Left lung (tissue), 10 donors: ENCODE measurements around the gene RGL1. TPM values are rescaled to one million over a fixed set of nuclear protein-coding genes. Genes with fewer than 3 reads are reported as not detected.
A peak's percentile ranks its signal among the peaks of the same experiment; 100 is the strongest.

Source experiments
- ATAC-seq: fragments of 200-7000 bp; cut with Tn5 transposase; one replicate; pipeline ENCODE4 v1.9.1; 2020; ENCODE audit warnings: moderate library complexity
- DNase-seq, 4 donors: peaks; one replicate each; pipeline ENCODE4 v3.0.0-alpha.2; 2013 to 2020
- H3K27ac ChIP-seq, 2 donors: fragments of 200-600 bp; sonication (generic) in 1 of 2; one replicate each; pipeline versions ENCODE4 v1.5.0 to v1.8.0; 2020 to 2021
- H3K27me3 ChIP-seq, 2 donors: fragments of 200-600 bp; sonication (generic) in 1 of 2; one replicate each; pipeline versions ENCODE4 v1.5.0 to v1.8.0; 2020 to 2021
- H3K36me3 ChIP-seq, 2 donors: fragments of 200-600 bp; sonication (generic) in 1 of 2; one replicate each; pipeline versions ENCODE4 v1.5.0 to v1.8.0; 2020 to 2021
- H3K4me1 ChIP-seq, 2 donors: fragments of 200-600 bp; one replicate each; pipeline ENCODE4 v1.8.0; 2021
- H3K4me3 ChIP-seq, 2 donors: fragments of 200-600 bp; sonication (generic) in 1 of 2; one replicate each; pipeline versions ENCODE4 v1.5.0 to v1.8.0; 2020 to 2021; ENCODE audit warnings: mild to moderate bottlenecking in 1 of 2
- H3K9me3 ChIP-seq, 2 donors: fragments of 200-600 bp; sonication (generic) in 1 of 2; one replicate each; pipeline versions ENCODE4 v1.5.0 to v1.8.0; 2020 to 2021
- intact Hi-C, 2 donors: fragments of 100-400 bp; cut with DNase I; formaldehyde crosslinking; loops; one replicate each; pipeline versions ENCODE4 v1.11.2 to v1.14.2; 2022
- polyA plus RNA-seq, 6 donors: library from polyadenylated mRNA; unstranded; fragments of 120-200 nt; gene quantifications; one replicate each; pipeline ENCODE4 v1.2.1, GENCODE V29; 2013; ENCODE audit not compliant: insufficient read length in 6 of 6
- total RNA-seq, 2 donors: library from RNA; stranded (reverse); fragmentation: NEBNext Ultra II Directional; extraction: Animal tissue kit (Norgen Biotek cat#: 25700); gene quantifications; one replicate each; pipeline ENCODE4 v1.2.1, GENCODE V29; 2021
- TF ChIP-seq, protein P1 (sequence below), 2 donors: fragments of 200-600 bp; sonication (generic) in 1 of 2; IDR thresholded peaks; one replicate each; pipeline versions ENCODE4 v1.5.0 to v1.8.0; 2021; ENCODE audit warnings: antibody characterized with exemption in 2 of 2
- donor health status: DM: no; HTN: yes; CAD: no.
- donor health status: DM: no; HTN: no; CAD: no.

The RGL1 gene
- total and polyA plus RNA-seq, 8 donors: 33.7 to 52.6 (median 40.9) TPM

DNA sequence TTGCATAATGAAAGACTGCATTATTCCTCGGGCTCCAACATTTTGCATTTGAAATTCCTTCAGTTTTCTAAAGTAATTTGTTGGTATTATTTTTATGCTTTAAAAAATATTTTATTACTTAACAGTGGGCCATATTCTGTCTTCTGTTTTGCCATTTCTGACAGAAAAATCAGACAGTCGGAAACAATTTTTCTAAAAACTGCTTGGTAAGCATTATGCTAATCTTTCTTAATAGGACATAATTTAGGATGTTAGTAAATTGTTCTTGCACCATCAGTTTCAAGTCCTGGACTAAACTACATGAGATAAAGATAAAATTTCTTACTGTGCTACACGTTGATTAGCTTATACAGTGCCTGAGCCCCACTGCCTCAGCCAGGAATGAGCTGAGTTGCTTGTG lies 11.2 kb downstream of the RGL1 start:
- Histone ChIP-seq H3K4me3 (no peak overlapping the region), H3K36me3 (peaks cover 0 to 4% of the 10 kb centered on the region in 2 donors), H3K27me3 (no peaks in the 10 kb centered on the region), H3K9me3 (no peaks in the 10 kb centered on the region), H3K4me1 (peaks cover 24 to 63% of the 10 kb centered on the region in 2 donors), H3K27ac (peak overlapping the region in 1 of 2 donors; percentile 38)
- intact Hi-C loops: no loop called here
- DNase-seq (no peak), ATAC-seq (no peak)
- TF ChIP-seq, protein P1, sequence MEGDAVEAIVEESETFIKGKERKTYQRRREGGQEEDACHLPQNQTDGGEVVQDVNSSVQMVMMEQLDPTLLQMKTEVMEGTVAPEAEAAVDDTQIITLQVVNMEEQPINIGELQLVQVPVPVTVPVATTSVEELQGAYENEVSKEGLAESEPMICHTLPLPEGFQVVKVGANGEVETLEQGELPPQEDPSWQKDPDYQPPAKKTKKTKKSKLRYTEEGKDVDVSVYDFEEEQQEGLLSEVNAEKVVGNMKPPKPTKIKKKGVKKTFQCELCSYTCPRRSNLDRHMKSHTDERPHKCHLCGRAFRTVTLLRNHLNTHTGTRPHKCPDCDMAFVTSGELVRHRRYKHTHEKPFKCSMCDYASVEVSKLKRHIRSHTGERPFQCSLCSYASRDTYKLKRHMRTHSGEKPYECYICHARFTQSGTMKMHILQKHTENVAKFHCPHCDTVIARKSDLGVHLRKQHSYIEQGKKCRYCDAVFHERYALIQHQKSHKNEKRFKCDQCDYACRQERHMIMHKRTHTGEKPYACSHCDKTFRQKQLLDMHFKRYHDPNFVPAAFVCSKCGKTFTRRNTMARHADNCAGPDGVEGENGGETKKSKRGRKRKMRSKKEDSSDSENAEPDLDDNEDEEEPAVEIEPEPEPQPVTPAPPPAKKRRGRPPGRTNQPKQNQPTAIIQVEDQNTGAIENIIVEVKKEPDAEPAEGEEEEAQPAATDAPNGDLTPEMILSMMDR (IDR thresholded peaks at IDR 0.05): no peak

DNA sequence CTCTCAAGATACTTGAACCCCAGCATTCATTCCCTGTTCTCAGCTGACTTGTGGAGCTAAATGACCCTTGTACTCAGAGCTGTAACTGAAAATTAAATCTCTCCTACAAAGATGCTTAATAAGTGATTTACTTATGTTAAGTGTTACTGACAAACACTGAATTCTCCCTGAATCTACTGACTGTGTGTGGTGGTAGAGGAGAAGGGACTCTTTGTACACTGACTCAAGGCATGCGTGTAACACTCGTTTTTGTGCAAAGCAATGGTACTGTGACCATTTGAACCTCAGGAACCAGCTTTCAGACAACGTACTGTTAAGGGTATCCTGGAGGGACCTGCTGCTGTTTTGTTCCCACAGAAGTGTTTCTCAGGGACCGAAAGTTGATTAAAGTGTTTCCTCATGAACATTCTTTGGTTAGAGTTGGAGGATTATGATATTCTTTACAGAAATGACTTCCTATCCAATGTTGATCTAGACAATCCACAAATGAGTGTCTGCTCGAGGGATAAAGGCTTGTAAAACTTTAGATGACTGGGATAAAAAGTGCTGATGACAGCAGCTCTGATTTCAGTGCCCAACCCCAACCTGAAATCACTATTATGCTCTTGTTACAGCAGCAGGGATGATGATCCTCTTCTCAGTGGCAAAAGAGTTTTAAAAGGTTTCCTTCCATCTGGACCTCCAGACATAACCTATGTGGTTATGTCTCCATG lies 12.8 kb downstream of the RGL1 start:
- TF ChIP-seq, protein P1 (IDR thresholded peaks at IDR 0.05): no peak

DNA sequence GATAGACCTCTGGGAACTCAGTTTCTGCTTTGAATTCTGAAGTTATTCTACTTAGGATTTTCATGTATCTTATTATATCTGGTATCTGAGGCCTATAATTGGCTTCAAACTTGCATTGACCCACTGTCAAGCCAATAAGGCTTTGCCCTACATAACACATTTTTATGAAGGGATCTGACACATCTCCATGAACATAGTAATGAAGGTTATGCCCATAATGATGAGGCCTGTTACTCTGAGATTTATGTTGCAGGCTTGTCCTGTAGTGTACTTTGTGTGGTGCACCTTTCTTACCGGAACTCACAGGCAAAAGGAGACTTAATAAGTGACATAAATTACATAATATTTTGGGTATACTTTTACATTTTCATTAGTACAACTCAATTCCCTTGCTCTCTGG lies 14.1 kb downstream of the RGL1 start:
- Histone ChIP-seq H3K4me3 (no peak overlapping the region), H3K36me3 (peaks cover 0 to 4% of the 10 kb centered on the region in 2 donors), H3K27ac (no peak overlapping the region), H3K27me3 (no peaks in the 10 kb centered on the region), H3K9me3 (no peaks in the 10 kb centered on the region), H3K4me1 (peaks cover 11 to 47% of the 10 kb centered on the region in 2 donors)
- DNase-seq (no peak), ATAC-seq (no peak)
- intact Hi-C loops: no loop called here
- TF ChIP-seq, protein P1 (IDR thresholded peaks at IDR 0.05): no peak

More for the DNA sequence above, 12.8 kb downstream of the RGL1 start:
- DNase-seq (no peak), ATAC-seq (no peak)
- no peak overlapping the region for H3K4me3 ChIP-seq
- intact Hi-C loops: no loop called here
- H3K27me3 ChIP-seq: no peaks in the 10 kb centered on the region
- peaks cover 19 to 60% of the 10 kb centered on the region in 2 donors for H3K4me1 ChIP-seq
- peak overlapping the region in 1 of 2 donors; percentile 38 for H3K27ac ChIP-seq
- peaks cover 0 to 4% of the 10 kb centered on the region in 2 donors for H3K36me3 ChIP-seq
- no peaks in the 10 kb centered on the region for H3K9me3 ChIP-seq

DNA sequence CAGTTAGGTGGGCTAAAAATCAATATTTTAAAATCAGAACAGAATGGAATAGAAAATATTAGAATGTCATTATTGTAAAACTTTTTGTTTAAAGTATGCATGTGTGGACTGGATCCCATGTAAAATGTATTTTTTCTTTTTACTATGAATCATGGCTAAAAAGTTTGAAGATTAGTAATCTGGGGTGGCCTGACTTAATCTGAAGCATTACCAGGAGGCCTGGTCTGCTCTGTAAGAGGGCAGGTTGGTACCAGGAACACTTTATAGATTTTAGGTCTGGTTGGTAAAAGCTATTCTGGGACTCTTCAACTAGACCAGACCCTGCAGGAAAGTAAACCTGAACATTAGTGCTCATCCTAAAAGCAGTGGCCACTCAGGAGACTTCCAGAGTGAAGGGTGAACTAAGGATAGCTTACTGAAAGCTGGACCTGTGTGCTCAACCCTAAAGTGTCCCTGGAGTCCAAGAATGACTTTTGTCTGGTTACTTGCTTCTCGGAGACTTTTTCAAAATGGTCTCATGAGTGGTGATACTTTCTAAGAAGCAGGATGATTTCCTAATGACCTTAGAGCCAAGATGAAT lies 16.5 kb downstream of the RGL1 start:
- peaks cover 0 to 4% of the 10 kb centered on the region in 2 donors for H3K36me3 ChIP-seq
- peak overlapping the region in 1 of 2 donors; percentile 39 for H3K27ac ChIP-seq
- intact Hi-C loops: no loop called here
- H3K9me3 ChIP-seq: no peaks in the 10 kb centered on the region
- H3K4me3 ChIP-seq: no peak overlapping the region
- TF ChIP-seq, protein P1 (IDR thresholded peaks at IDR 0.05): no peak
- no peak for ATAC-seq
- DNase-seq: no peak
- H3K27me3 ChIP-seq: no peaks in the 10 kb centered on the region
- H3K4me1 ChIP-seq: peaks cover 11 to 41% of the 10 kb centered on the region in 2 donors

DNA sequence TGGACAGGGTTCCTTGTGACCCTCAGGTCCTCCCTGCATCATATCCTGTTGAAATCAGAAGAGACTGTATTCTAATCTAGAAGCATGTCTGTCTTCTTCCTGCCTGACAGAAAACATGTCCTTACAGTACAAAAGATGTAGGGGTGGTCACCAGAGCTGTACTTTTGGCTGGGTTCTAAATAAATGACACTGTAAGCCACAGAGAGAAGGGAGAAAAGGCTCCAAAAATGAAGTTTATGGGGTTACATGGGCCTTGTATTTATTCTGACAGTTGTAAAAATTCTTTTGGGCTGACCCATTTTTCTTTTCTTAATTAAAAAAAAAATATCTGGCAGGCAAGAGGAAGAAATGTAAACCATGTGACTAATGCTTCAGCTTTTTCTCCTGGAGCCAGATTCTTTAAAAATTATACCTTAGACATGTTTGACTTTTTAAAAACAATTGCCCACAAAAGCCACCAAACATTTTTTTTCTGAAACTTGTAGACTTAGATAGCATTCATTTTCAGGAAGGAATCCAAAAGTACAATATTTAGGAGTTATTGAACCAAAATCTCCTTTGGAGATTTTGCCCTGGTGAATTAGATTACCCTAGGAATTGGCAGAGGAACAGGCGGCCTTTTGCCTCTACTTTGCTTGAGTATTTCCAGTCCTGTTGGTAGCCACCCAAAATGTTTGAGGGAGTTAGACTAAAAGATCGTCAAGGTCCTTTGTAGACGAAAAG lies 17.1 kb downstream of the RGL1 start:
- intact Hi-C loops: no loop called here
- Histone ChIP-seq H3K27me3 (no peaks in the 10 kb centered on the region), H3K36me3 (peaks cover 0 to 5% of the 10 kb centered on the region in 2 donors), H3K9me3 (no peaks in the 10 kb centered on the region), H3K27ac (peak overlapping the region in 1 of 2 donors; percentile 39), H3K4me1 (peaks cover 11 to 40% of the 10 kb centered on the region in 2 donors), H3K4me3 (no peak overlapping the region)
- TF ChIP-seq, protein P1 (IDR thresholded peaks at IDR 0.05): no peak
- DNase-seq: no peak
- peak; percentile 39 for ATAC-seq
